NT2/D1 (cell line): ENCODE data around the gene FOXN4.

ENCODE experiments used
- SUZ12 ChIP-seq: IDR thresholded peaks from 2 replicates; pipeline ENCODE4 v1.6.1; 2011; ENCODE audit not compliant: insufficient read length, insufficient read depth; ENCODE audit errors: extremely low read depth
- ZNF274 ChIP-seq: IDR thresholded peaks from 2 replicates; pipeline ENCODE4 v1.6.1; 2011; ENCODE audit warnings: mild to moderate bottlenecking, low read depth, low read length

GRCh38 chr12:109244073-109244472 lies 65.0 kb downstream of the FOXN4 start:
- TF ChIP-seq SUZ12: no peak
- TF ChIP-seq ZNF274: no peak
